ENCODE results near the gene HAL.

Gene HAL

DNA sequence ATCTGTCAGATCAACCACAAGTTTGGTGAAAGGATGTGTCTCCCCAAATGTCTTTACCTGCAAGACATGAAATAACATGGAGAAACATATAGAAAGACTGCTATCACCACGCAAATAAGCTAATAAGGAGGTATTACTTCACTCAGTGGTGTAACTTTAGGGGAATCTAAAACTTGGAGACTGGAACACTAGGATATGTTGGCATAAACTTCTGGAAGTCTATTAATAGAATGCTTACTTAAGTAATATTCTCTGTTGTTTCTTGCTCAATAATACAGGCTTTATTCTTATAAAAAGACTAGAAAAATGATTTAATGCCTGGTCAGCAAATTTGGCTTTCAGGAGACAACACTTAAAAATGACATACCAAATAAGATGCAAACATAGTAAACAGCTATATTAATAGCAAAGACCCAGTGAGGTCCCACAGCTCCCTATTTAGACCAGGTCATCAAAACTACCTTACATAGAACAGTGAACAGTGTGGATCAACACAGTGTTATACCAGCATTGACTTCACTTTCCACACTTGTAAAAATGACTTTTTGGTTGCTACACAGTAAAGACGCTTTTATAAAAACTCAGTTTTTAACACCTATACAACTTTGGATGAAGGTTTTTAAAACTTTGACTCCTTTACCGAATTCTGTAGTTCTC lies 18.9 kb upstream of the HAL start:
- DNase-seq (ENCODE audit: low read depth) = no peak

DNA sequence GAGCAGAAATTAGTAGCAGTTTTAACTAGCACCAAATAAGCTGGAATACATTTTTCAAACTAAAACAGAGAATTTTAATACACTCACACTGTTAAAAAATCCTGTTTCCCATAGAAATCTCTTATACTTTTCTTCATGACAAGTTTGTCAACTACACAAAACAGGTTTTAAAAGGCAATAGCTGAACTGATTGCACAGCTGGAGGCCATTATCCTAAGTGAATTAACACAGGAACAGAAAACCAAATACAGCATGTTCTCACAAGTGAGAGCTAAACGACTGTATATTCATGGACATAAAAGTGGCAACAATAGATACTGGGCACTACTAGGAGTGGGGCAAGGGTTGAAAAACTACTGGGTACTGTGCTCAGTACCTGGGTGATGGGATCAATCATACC lies 11.6 kb upstream of the HAL start:
- no peak for DNase-seq (ENCODE audit: low read depth)

DNA sequence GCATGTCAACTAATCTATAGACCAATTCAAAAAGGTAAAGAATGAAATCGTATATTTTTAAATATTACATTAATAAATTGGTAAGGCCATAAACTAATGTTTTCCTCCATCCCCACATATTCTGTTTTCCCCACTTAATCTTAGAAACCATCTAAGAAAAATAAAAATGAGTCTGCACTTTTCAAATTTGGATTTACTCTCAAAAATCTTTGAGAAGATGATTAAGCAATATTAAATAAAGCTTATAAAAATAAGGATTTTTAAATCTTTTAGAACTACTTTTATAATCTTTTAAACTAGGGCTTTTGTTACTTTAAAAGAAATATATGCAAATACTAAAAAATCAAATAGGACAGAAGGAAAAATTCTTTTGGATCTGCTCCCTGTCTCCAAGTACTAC lies 10.6 kb upstream of the HAL start:
- DNase-seq (ENCODE audit: low read depth) = no peak

DNA sequence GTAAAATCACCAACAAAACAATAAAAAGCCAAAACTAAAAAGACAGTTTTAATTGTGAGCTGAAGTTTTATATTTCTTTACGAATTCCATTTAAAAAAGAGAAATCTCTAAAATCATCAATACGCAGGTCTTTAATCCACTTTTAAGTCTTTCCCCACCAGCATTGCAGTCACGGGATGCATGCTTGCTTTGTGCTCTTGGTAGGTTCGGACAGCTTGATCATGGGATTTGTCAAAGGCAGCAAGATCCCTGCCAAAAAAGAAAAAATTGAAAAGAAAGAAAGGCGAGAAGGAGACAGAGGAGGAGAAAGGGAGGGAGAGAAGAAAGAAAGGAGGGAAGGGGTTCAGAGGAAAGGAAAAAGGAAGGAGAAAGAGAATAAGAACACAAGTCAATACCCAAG lies 4.7 kb upstream of the HAL start:
- DNase-seq (ENCODE audit: low read depth) = no peak

DNA sequence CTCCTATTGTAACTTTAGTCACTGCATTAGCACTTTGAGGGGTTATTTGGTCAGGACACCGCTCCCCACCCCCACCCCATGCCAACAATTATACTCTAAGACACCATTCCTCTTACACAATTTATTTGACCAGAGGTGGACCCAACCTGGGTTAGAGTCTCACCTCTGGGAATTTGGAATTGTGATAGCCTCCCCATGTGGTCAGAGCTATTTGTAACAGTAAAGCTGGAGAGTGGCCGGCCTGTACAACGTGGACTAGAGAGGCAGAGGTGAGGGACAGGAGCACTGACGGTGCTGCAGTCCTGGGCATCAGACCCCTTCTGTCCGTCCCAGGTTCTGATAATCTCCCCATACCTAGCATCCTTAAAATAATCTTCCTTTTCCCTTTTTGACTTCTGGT lies 3.3 kb upstream of the HAL start:
- DNase-seq (ENCODE audit: low read depth) = no peak

DNA sequence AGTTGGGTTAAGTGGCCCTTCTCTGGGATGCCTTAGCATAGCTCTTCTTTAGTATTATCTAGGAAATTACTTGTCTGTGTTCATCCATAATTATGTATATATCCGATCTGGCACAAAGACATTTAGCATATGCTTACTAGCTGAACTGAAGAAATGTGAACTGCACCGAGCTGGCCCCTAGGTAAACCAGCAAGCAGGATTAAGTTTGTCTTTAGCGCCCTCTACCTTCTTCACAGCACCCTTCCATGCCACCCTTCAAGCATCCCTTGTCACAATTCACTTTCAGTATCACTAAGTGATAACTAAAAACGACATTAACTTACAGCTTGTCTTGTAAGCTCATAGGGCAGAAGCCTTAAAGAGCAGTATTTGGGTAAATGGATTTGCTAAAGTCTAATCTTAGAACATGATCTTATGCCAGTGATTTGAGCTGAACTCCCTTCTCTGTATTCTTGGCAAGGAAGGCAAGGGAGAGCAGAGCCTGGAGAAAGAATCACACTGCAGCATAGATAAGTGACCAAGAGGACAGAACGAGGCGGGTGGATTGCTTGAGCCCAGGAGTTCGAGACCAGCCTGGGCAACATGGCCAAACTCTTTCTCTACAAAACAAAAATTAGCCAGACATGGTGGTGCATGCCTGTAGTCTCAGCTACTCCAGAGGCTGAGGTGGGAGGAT lies 2.6 kb upstream of the HAL start:
- DNase-seq (ENCODE audit: low read depth) = peak; percentile 14

DNA sequence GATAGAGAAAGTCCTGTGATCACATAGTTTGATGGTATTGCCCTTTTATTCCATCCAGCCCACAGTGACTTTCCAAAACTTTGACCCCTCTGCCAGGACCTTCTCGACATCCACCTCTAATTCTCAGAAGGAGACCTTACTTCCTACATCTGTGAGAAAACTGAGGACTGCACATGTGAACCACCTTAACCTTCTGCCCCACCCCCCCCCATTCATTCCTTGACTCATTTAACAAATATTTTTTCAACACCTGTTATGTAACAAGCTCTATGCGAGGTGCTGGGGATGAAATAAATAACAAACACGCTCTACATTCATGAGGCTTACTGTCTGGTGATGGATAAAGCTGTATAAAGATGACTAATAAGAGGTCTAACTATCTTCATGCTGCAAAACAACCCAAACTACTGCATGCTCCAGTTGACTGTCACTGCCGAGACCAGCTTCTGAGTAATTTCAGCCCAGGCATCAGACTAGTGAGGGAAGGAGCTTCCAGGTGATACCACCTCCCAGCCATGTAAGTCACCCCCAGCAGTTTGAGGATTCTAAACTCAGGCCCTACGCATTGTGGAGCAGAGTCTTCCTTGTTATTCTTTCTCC lies 1.9 kb upstream of the HAL start:
- no peak for DNase-seq (ENCODE audit: low read depth)

DNA sequence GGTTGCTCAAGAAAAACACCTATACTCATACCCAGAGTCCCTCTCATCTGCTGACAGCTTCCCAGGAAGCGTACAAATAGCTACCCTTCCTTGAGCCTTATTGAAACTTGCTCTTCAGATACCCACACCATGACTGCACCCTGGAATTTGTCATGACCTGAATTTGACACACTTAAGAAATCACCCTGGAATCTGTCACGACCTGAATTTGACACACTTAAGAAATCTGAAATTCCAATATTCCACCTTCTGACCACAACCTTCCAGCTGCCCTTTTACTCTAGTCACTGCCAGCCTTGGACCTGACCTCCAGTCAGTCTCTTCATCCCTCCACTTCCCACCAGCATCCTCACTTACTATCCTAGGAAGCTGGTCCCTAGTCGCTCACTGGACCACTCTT lies 1.1 kb upstream of the HAL start:
- DNase-seq (ENCODE audit: low read depth) = no peak

DNA sequence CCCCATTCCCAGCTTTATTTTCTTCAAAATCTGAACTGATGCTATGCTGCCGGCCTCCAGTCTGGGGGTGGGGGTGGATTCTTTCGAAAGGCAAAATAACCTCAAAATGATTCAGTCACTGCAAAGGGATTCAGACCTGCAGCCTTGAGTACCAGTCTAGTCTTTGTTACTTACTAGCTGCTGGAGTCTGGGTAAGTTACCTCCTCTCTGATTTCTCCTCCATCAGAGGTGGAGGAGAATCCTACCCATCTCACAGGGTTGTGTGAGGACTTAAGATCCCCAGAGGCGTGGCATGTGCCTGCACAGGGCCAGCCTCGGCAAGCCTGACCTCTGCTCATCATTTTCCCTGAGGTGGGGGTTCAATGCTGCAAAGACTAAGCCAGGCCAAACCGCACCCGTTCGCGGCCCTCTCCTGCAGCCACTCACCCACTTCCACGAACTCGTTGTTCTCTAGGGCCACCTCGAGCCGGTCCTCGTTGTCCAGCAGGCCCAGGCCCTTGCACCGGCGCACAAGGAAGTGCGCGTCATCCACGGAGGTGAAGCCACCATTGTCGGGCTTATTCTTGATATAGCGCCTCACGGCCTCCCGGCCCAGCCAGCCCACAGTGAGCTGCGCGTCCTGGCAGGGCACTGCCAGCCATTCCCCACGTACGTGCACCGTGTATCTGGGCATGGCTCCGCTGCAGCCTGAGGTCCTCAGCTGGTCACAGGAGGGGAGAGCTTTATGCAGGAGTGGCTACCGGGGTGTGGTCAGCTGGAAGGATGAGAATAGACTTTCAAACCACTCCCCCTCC lies 709 bp downstream of the HAL start:
- no peak for DNase-seq (ENCODE audit: low read depth)

DNA sequence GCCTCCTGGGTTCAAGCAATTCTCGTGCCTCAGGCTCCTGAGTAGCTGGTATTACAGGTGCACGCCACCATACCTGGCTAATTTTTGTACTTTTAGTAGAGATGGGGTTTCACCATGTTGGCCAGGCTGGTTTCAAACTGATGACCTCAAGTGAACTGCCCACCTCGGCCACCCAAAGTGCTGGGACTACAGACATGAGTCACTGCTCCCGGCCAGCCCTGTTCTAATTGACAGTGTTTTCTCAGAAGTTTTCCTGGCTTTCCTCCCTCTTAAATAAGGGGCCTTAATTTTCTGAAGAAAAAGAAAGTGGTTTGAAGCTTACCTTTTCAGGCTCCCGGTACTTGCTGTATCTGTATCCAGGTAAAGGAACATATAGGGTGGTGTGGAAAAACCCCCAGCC lies 1.7 kb downstream of the HAL start:
- DNase-seq (ENCODE audit: low read depth) = no peak

DNA sequence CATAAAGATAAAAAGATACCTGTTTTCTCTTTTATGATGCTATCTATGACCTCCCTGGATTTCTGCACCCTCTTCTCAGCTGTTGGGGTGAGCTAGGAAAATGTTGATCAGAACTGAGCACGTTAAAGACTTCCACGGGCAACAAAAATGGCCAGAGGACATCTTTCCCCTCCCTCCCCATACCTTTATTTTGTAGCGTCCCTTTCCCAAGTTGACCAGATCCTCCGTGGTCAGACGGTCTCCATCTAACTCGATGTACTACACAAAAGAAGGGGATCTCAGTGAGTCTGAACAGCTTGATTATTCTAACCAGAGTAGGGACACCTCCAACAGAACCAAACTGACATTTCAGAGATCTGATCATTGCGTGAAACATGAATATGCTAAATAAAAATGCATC lies 2.2 kb downstream of the HAL start:
- DNase-seq (ENCODE audit: low read depth) = no peak

DNA sequence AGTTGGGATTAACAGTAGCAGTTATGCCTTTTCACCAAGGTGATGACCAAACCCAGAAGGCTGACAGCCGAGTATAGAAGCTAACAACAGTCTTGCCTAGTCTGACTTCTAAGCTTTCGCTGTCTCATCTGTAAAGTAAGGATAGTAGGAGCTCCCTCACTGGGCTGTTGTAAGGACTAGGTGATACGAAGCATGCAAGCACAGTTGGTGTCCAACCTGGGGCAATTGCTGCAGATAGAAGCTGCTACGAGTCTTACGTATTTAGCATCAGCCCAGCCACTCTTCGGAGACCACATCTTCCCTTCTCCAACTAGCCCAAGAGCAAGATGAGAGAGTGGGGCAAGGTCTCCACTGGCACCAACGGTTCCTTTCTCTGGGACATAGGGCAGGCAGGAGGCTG lies 6.0 kb downstream of the HAL start:
- DNase-seq (ENCODE audit: low read depth) = no peak

DNA sequence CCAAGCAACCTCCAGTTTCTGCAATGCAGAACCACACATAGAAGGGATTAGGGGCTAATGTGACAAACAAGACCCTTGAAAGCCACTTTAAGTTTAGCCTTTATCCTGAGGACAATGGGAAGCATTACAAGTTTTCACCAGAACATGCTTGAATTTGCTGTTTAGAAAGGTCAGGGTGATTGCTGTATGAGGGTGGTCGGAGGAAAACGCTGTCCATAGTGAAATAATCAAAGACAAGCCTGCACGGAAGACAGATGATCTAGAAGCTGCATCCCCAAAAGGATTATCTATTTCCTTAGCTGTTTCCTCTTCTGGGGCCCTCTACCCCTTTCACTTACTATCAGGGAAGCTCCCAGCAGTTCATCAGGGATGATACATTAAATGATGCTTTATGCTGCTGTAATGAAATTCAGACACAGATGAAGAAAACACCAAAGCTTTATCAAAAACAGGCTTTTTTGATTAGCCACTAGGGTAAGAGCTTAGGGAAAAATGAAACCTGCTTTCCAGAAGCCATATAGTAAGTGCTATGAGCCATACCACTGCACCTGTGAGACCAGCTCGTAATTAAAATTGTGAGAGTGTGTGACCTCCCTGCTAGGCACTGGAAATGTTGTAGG lies 6.5 kb downstream of the HAL start:
- no peak for DNase-seq (ENCODE audit: low read depth)

DNA sequence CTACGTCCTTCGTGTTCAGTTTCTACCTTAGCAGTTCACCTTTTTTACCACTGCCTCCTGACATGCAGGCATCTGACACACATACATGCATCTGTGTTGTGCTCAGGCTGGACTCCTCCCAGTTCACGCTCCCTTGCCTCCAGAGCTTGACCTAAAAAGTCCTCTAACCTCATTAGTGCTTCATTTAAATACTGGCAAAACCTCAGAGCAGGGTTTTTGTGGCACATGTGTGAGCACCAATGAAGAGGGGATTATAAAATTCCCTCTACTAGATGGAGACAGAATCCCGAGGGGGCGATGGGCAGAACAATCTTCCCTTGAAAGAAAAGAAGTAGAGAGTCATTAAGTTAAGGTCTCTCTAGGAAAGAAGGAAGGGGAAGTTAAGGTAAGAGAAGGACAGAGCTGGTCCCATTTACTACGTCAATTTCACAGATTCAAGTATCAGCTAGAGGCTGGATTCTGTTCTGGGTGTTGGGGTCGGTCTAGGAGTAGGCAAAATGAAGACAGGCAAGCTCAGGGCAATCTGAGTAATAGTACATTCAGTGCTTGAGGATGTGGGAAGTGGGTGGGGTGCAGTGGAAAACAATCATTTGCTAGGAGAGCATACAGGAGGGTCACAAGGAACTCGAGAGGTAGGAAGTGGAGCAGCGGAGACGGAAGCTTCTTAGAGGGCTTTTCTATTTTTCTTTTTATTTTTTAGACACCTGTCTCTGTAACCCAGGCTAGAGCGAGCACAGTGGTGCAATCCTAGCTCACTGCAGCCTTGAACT lies 7.5 kb downstream of the HAL start:
- no peak for DNase-seq (ENCODE audit: low read depth)

DNA sequence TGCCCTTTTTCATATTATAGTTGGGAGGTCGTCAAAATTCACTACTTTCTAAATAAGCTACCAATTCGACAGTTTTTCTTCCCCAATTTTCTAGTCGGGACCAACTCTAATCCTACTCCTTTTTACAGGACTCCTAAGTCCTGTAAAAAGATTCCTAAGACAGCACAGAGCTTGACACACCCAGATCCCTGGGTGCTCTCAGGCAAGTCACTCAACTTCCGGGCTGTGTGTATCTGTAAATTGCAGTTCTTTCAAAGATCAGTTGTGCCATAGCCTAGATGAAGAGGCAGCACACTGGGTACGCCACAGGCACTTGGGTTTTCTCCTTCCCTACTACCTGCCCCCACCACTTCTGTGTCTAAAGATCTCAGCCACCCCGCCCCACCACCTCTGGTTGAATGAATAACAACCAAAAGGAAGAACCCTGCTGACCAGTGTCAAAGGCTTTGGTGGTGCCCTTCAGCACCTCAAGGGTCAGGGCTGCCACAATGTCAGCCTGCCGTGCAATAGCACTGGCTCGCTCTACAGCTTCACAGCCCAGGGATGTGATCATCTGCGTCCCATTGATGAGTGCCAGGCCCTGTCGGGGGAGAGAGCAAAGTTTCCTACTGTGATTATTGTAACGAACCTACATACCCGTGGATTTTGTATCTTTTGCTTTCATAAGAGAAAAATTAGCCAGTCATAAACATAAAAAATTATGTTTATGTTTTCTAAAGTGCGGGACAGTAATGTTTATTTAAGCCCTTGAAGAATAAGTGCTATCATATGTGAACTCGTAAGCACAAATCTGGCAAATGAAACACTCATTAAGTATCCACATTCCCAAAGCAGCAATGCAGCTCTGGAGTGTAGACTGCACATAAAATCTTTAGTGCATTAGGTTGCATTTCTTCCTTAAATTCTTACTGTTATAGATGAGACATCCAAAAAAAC lies 9.2 kb downstream of the HAL start:
- DNase-seq (ENCODE audit: low read depth) = no peak

DNA sequence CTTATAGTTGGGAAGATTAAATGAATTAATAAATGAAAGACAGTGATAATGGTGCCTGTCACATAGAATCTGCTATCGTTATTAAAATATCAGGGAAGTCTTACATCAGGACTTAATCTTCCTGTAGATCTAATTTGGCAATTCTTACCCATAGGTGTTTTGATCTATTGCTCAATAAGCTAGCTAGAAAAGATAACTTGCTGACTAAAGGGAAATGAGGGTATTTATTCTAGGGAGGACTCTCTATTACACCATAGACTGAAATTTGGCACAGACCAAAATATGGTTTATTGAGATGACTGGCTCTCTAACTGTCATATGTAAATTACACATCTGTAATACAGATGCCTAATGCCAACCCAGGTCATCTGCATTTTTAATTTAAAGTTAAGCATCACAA lies 11.5 kb downstream of the HAL start:
- no peak for DNase-seq (ENCODE audit: low read depth)

DNA sequence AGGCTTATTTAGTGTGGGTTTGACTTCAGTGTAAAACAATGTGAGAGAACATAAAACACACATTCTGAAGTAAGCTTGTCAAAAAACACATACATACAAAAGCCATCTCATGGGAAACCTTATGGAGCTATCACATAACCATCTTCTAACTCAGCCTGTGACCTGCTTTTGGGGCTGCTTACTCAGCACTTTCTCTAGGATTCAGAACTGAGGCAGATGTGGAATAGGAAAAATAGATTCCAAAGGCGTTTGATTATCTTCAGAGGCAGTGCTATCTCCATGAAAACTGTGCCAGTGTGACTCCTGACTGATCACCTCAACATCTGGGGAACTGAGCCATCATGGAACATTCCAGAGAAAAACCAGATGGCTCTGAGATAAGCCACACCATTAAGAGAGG lies 13.5 kb downstream of the HAL start:
- no peak for DNase-seq (ENCODE audit: low read depth)

DNA sequence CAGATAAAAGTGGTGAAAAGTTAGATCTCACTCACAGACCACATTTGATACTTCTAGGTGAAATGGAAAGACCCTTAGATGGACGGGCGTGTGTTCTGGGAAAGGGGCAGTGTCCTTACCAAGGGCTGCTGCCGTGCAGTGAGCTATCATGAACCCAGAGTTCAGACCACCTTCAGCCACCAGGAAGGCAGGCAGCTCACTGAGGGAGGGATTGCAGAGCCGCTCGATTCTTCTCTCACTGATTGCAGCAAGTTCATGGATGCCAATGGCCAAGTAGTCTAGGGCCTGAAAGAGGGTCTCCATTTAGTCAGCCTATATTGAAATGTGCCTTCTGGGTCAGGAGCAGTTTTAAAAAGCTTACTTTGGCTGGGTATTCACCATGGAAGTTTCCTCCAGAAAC lies 15.7 kb downstream of the HAL start:
- no peak for DNase-seq (ENCODE audit: low read depth)

DNA sequence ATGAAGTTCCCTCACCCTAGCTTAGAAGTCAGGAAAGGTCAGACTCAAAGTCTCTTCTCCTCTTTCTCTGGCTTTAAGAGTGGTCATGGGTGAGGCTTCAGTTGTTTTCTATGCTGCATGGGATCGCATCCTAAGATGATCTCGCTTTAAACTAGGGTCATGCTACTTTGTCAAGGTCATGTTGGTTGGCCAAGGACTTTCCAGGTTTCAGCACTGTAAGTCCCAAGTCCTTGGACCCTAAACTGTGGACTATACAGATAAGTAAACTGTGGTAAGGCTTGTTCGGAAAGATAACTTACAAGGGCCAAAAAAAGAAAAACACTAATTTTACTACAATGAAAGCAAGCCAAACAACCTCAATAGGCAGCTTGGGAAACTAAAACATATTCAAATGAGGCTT lies 17.4 kb downstream of the HAL start:
- no peak for DNase-seq (ENCODE audit: low read depth)

DNA sequence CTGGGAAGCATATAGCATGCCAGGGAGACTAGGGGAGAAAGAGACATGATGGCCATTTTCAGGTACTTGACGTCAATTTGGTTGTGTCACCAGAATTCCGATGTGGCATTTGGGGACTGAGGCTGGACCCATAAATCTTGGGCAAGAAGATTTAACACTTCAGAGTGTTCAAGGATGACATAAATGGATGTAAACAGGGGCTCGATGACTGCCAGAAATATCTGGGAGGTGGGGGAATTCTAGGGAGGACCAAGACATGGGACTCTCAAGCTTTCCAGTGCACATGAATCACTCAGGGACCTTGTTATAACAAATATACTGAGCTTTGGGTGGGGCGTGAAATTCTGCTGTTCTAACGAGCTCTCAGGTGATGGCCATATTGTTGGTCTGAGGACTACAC lies 17.8 kb downstream of the HAL start:
- DNase-seq (ENCODE audit: low read depth) = no peak
